ENCODE data around the gene DYNLT3. TPM values are rescaled to one million over a fixed set of nuclear protein-coding genes. Genes with fewer than 3 reads are reported as not detected.

The DYNLT3 gene, protein sequence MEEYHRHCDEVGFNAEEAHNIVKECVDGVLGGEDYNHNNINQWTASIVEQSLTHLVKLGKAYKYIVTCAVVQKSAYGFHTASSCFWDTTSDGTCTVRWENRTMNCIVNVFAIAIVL
- 42.8 and 44.4 TPM in 2 replicates for total RNA-seq
- polyA plus RNA-seq, result 36.4 and 36.7 TPM in 2 replicates

DNA sequence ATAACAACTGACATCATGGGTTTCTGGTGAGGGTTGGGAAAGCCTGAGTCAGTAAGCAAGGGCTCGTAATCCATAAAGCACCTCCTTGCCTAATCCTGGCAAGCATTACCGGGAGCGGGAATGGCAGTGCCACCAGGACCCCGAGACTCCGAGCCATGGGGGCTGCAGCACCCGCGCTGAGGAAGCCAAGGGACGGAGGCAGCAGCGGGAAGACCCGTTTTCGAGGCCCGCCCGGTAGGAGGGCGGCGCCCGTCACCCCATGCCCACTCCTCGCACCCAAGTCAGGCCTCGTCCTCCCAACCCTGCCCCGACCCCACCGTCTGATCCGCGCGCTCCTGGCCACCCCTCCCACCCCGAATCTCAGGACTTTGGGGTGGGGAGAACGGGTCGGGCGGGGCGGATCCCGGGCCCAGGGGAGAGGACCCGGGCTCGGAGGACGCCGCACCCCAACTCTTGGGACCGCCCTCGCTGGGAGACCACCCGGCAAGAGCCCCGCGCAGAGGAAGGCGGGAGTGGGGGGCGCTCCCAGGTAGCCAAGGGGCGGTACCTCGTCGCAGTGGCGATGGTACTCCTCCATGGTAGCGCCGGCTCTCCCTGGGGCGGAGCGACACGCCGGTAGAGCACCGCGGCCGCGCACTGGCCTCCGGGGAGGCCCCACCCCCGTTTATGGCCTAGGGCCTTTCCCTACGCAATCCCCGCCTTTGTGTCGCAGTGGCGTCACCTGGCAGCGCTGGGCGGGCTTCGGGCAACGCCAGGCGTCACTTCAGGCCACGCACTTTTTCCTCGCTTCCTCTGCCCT, at the start of gene DYNLT3:
Gene DYNLT3 (minus strand): TSS at position 638 of the 799 bp plus-strand sequence. CDS start 61 bp downstream, at position 577.
- H3K4me1 ChIP-seq (ENCODE audit: insufficient read depth), result no peaks in the 10 kb centered on the region
- WGBS (ENCODE audit: low lambda C conversion rate, missing lambda C conversion rate), result 50% methylated on average over 42 of the region's 67 CpGs
- H3K9me3 ChIP-seq (ENCODE audit: low read depth), result no peaks in the 10 kb centered on the region
- peak within 1 kb of the TSS; percentile 97 for H2AFZ ChIP-seq
- no peaks in the 10 kb centered on the region for H3K36me3 ChIP-seq (replicated peaks; ENCODE audit: insufficient read depth, low read depth)
- H3K79me2 ChIP-seq, result no peaks in the 10 kb centered on the region
- no peaks in the 10 kb centered on the region for H3K27me3 ChIP-seq
- no peaks in the 10 kb centered on the region for H3K9me2 ChIP-seq (replicated peaks; ENCODE audit: insufficient read depth)
- H3K27ac ChIP-seq, result peak within 1 kb of the TSS; percentile 91
- H3K4me3 ChIP-seq, result peak within 1 kb of the TSS; percentile 12
- DNase-seq (ENCODE audit: low spot score), result peak; percentile 88
- TF ChIP-seq EZH2phosphoT487 (IDR thresholded peaks at IDR 0.05; ENCODE audit: low read depth, severe bottlenecking, unreplicated experiment), result no peak
- TF ChIP-seq, protein P1, sequence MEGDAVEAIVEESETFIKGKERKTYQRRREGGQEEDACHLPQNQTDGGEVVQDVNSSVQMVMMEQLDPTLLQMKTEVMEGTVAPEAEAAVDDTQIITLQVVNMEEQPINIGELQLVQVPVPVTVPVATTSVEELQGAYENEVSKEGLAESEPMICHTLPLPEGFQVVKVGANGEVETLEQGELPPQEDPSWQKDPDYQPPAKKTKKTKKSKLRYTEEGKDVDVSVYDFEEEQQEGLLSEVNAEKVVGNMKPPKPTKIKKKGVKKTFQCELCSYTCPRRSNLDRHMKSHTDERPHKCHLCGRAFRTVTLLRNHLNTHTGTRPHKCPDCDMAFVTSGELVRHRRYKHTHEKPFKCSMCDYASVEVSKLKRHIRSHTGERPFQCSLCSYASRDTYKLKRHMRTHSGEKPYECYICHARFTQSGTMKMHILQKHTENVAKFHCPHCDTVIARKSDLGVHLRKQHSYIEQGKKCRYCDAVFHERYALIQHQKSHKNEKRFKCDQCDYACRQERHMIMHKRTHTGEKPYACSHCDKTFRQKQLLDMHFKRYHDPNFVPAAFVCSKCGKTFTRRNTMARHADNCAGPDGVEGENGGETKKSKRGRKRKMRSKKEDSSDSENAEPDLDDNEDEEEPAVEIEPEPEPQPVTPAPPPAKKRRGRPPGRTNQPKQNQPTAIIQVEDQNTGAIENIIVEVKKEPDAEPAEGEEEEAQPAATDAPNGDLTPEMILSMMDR (IDR thresholded peaks at IDR 0.05; ENCODE audit: poor library complexity), result no peak
- no peaks in the 10 kb centered on the region for H4K20me1 ChIP-seq (ENCODE audit: insufficient read depth, poor library complexity, severe bottlenecking)
- H3K4me2 ChIP-seq, result peak within 1 kb of the TSS; percentile 76

DNA sequence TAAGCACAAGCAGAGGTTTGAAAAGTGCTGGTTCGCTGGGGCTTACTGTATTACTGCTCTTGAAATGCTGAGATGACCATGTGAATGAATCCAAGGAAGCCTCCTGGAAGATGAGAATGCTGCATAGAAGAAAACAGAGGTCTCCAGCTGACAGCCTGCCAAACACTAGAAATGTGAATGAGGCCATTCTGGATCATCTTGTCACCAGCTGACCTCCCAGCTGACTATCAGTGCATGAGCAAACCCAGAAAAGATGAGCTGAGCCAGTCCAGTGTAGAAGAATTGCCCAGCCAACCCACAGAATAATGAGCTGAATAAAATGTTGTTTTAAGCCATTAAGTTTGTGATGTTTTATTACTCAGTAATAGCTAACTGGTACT, 49.1 kb upstream of the DYNLT3 start:
- Histone ChIP-seq H3K27me3 (no peaks in the 10 kb centered on the region), H2AFZ (no peak overlapping the region), H4K20me1 (ENCODE audit: insufficient read depth, poor library complexity, severe bottlenecking) (no peaks in the 10 kb centered on the region), H3K9me3 (ENCODE audit: low read depth) (no peaks in the 10 kb centered on the region), H3K9me2 (replicated peaks; ENCODE audit: insufficient read depth) (no peaks in the 10 kb centered on the region), H3K36me3 (replicated peaks; ENCODE audit: insufficient read depth, low read depth) (no peaks in the 10 kb centered on the region), H3K4me3 (no peak overlapping the region), H3K79me2 (no peaks in the 10 kb centered on the region), H3K4me2 (no peak overlapping the region), H3K4me1 (ENCODE audit: insufficient read depth) (no peaks in the 10 kb centered on the region), H3K27ac (no peak overlapping the region)
- 32% methylated on average over 1 of the region's 1 CpG for WGBS (ENCODE audit: low lambda C conversion rate, missing lambda C conversion rate)
- TF ChIP-seq, protein P1 (IDR thresholded peaks at IDR 0.05; ENCODE audit: poor library complexity), result no peak
- TF ChIP-seq EZH2phosphoT487 (IDR thresholded peaks at IDR 0.05; ENCODE audit: low read depth, severe bottlenecking, unreplicated experiment) (no peak), EZH2 (IDR thresholded peaks at IDR 0.05; ENCODE audit: borderline replicate concordance) (no peak)
- no peak for DNase-seq (ENCODE audit: low spot score)

DNA sequence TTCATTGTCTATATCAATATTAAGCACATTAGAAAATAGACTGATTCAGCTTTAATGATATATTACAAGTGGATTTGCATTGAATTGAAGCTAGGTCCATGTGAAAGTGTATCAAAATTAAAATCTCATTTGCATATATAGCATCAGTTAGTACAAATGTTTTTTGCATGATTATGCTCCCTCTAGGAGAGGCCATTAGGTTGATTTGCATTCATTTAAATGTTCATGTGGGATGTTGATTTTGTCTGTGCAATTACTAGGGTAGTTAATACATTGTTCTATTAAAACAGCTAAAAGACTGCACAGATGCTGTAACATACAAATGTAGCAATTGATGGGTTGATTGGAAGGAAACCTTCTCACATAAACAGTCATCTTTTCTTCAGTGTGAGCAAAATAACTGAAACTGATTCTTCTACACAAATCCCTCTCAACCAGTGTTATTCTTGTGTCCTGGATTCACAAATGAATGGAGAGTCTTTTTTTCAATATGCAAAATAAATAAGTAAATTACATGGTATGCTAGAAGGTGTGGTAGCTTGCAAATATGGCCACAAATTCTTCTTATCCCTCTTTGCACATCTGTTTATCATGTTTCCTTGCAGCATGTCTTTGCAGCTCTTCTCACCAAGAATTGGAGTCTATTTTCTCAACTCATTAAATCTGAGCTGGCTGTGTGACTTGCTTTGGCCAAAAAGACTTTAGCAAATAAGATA, 48.6 kb upstream of the DYNLT3 start:
- H3K4me2 ChIP-seq, result no peak overlapping the region
- no peaks in the 10 kb centered on the region for H3K9me2 ChIP-seq (replicated peaks; ENCODE audit: insufficient read depth)
- TF ChIP-seq EZH2phosphoT487 (IDR thresholded peaks at IDR 0.05; ENCODE audit: low read depth, severe bottlenecking, unreplicated experiment) (no peak), EZH2 (IDR thresholded peaks at IDR 0.05; ENCODE audit: borderline replicate concordance) (no peak)
- TF ChIP-seq, protein P1 (IDR thresholded peaks at IDR 0.05; ENCODE audit: poor library complexity), result no peak
- no peaks in the 10 kb centered on the region for H3K79me2 ChIP-seq
- no peak overlapping the region for H2AFZ ChIP-seq
- no peak overlapping the region for H3K4me3 ChIP-seq
- no peaks in the 10 kb centered on the region for H3K4me1 ChIP-seq (ENCODE audit: insufficient read depth)
- no peak for DNase-seq (ENCODE audit: low spot score)
- H4K20me1 ChIP-seq (ENCODE audit: insufficient read depth, poor library complexity, severe bottlenecking), result no peaks in the 10 kb centered on the region
- no peaks in the 10 kb centered on the region for H3K27me3 ChIP-seq
- no peaks in the 10 kb centered on the region for H3K36me3 ChIP-seq (replicated peaks; ENCODE audit: insufficient read depth, low read depth)
- H3K9me3 ChIP-seq (ENCODE audit: low read depth), result no peaks in the 10 kb centered on the region
- H3K27ac ChIP-seq, result no peak overlapping the region

Data from hepatocyte (in vitro differentiated cells).